GM18502 (cell line): Measurements from ENCODE around the gene SUGT1.
"Not testable (repeated sequence)": the region's sequence is repeated elsewhere in the genome, so short reads cannot be mapped to it uniquely, and the experiment has no call there.

Experiments
- ATAC-seq: cut with Tn5 transposase; IDR thresholded peaks from one replicate; pipeline ENCODE4 v1.9.1; 2021; ENCODE audit warnings: mild to moderate bottlenecking; ENCODE audit not compliant: unreplicated experiment, poor library complexity

SUGT1 gene

GRCh38 chr13:52652196-52652979, at the start of gene SUGT1:
Gene SUGT1 (plus strand): TSS chr13:52652836. CDS start chr13:52652921, 85 bp downstream.
- peak; percentile 97 for ATAC-seq

- ATAC-seq: not testable (repeated sequence)
Measured at GRCh38 chr13:52603316-52603715, 49.3 kb upstream of the SUGT1 start.

- not testable (repeated sequence) for ATAC-seq
Measured at GRCh38 chr13:52606126-52606525, 46.5 kb upstream of the SUGT1 start.

GRCh38 chr13:52606795-52607194, 45.8 kb upstream of the SUGT1 start:
- ATAC-seq: not testable (repeated sequence)

GRCh38 chr13:52608184-52608583, 44.5 kb upstream of the SUGT1 start:
- not testable (repeated sequence) for ATAC-seq

- ATAC-seq: peak; percentile 76
Measured at GRCh38 chr13:52609013-52609606, 43.5 kb upstream of the SUGT1 start.

- not testable (repeated sequence) for ATAC-seq
Measured at GRCh38 chr13:52610158-52610557, 42.5 kb upstream of the SUGT1 start.

GRCh38 chr13:52615134-52615801, 37.4 kb upstream of the SUGT1 start:
- no peak for ATAC-seq

- no peak for ATAC-seq
Measured at GRCh38 chr13:52615812-52616211, 36.8 kb upstream of the SUGT1 start.

GRCh38 chr13:52617070-52618060, 35.3 kb upstream of the SUGT1 start:
- ATAC-seq: peak; percentile 97

- peak; percentile 55 for ATAC-seq
Measured at GRCh38 chr13:52631083-52631690, 21.4 kb upstream of the SUGT1 start.

- ATAC-seq: no peak
Measured at GRCh38 chr13:52638666-52639328, 13.8 kb upstream of the SUGT1 start.

- ATAC-seq: no peak
Measured at GRCh38 chr13:52642131-52642530, 10.5 kb upstream of the SUGT1 start, which contains the start of gene HNRNPA1L2. Gene HNRNPA1L2 (plus strand): TSS chr13:52642431. CDS start chr13:52642493, 62 bp downstream.

- no peak for ATAC-seq
Measured at GRCh38 chr13:52644108-52644507, 8.5 kb upstream of the SUGT1 start.

- no peak for ATAC-seq
Measured at GRCh38 chr13:52646967-52647366, 5.7 kb upstream of the SUGT1 start.

- ATAC-seq: no peak
Measured at GRCh38 chr13:52650731-52651130, 1.9 kb upstream of the SUGT1 start.

GRCh38 chr13:52651897-52652195, 790 bp upstream of the SUGT1 start:
- no peak for ATAC-seq

- ATAC-seq: peak; percentile 41
Measured at GRCh38 chr13:52652980-52653303, 306 bp downstream of the SUGT1 start.

- ATAC-seq: no peak
Measured at GRCh38 chr13:52659340-52659739, 6.7 kb downstream of the SUGT1 start.
